Hepatocyte (in vitro differentiated cells): ENCODE measurements around the gene PHKB.

ENCODE experiments used
- EZH2 ChIP-seq: fragments of 200-600 bp; sonication (generic); IDR thresholded peaks from 2 replicates; pipeline ENCODE4 v1.6.1; 2016; ENCODE audit warnings: antibody characterized with exemption, mild to moderate bottlenecking, borderline replicate concordance
- EZH2phosphoT487 ChIP-seq: fragments of 200-600 bp; sonication (generic); IDR thresholded peaks from one replicate; pipeline ENCODE4 v1.6.1; 2018; ENCODE audit warnings: antibody characterized with exemption, mild to moderate bottlenecking, low read depth, moderate library complexity; ENCODE audit not compliant: unreplicated experiment, severe bottlenecking
- TF ChIP-seq, protein P1 (sequence below): fragments of 200-600 bp; sonication (generic); IDR thresholded peaks from 2 replicates; pipeline ENCODE4 v1.5.1; 2016; ENCODE audit warnings: antibody characterized with exemption, mild to moderate bottlenecking; ENCODE audit not compliant: poor library complexity

DNA sequence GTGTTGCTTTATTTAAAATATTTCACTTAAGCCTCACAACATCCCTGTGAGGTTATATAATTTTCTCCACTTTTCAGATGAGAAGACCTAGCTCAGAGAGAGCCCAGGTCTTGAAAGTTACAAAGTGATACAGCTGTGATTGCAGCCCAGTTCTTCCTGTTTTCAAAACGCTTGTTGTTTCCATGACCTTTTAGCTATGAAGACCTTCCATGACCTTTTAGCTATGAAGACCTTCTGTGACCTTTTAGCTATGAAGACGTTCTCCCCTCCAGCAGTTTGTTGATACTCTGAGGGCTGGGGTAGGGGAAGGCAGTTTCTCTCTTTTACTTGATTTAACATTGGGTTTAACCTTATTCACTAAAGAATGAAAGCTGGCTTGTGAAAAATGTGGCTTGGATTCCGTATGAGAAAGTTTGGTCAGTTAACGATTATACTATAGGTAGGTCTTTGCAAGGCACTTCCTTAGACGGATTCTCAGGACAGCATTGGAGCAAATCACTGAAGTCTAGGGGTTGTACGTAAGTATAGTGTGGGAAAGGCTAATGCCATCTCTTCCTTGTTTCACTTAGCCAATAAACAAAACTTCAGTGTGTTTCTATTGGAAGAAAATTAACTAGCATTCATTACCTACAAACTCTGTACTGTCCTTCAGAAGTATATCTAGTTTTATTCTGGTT is 20.7 kb downstream of the PHKB start:
- TF ChIP-seq EZH2 (no peak), EZH2phosphoT487 (no peak)
- TF ChIP-seq, protein P1, sequence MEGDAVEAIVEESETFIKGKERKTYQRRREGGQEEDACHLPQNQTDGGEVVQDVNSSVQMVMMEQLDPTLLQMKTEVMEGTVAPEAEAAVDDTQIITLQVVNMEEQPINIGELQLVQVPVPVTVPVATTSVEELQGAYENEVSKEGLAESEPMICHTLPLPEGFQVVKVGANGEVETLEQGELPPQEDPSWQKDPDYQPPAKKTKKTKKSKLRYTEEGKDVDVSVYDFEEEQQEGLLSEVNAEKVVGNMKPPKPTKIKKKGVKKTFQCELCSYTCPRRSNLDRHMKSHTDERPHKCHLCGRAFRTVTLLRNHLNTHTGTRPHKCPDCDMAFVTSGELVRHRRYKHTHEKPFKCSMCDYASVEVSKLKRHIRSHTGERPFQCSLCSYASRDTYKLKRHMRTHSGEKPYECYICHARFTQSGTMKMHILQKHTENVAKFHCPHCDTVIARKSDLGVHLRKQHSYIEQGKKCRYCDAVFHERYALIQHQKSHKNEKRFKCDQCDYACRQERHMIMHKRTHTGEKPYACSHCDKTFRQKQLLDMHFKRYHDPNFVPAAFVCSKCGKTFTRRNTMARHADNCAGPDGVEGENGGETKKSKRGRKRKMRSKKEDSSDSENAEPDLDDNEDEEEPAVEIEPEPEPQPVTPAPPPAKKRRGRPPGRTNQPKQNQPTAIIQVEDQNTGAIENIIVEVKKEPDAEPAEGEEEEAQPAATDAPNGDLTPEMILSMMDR, result no peak
